Activated T-cell treated with anti-CD3 and anti-CD28 coated beads for 24 hours (primary cell): ENCODE data around the gene CHST3.
A peak's percentile ranks its signal among the peaks of the same experiment; 100 is the strongest.
"Not testable (repeated sequence)": the region's sequence is repeated elsewhere in the genome, so short reads cannot be mapped to it uniquely, and the experiment has no call there.

Experiments
- DNase-seq: peaks from one replicate; pipeline ENCODE4 v3.0.0-alpha.2; 2020; ENCODE audit warnings: low read depth

CHST3 gene

GRCh38 chr10:71972746-71973695 is 8.8 kb downstream of the CHST3 start:
- DNase-seq = no peak

DNA sequence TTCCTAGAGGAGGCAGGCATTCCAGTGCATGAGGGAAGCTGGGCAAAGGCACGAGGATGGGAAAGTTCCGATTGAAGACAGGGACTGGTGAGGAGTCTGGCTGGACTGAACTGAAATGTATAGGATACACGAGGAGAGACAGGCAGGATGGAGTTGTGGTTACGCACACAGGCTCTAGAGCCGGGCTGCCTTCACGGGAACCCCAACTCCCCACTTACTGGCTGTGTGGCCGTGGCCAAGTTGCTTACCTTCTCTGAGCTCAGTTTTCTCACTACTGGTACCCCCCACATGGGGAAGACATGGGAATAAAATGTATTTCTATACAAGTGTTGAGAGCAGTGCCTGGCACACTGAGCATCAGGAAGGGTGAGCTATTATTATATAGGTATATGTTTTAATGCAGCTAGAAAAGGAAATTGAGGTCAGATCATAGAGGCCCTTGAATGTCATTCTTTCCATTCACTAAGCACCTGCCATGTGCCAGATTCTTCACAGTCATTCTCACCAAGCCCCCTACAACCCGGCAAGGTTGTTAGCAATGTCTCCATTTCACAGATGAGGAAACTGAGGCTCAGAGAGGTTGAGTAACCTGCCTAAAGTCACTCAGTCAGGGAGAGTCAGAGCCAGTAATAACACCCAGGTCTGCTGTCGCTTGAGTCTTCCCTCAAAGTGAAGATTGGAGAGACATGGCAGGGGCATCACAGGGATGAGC is 9.7 kb downstream of the CHST3 start:
- DNase-seq = no peak

GRCh38 chr10:71974489-71975021 is 10.4 kb downstream of the CHST3 start:
- DNase-seq = peak; percentile 35

- DNase-seq = no peak
Measured at GRCh38 chr10:71975087-71975870, 11.1 kb downstream of the CHST3 start.

- DNase-seq = no peak
Measured at GRCh38 chr10:71975871-71976725, 11.9 kb downstream of the CHST3 start.

DNA sequence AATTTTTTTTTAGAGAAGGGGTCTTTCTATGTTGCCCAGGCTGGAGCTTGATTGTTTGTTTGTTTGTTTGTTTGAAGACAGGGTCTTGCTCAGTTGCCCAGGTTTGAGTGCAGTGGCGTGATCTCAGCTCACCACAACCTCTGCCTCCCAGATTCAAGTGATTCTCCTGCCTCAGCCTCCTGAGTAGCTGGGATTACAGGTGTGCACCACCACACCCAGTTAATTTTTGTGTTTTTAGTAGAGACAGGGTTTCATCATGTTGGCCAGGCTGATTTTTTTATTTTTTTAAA is 13.4 kb downstream of the CHST3 start:
- DNase-seq = not testable (repeated sequence)

GRCh38 chr10:71978476-71978875 is 14.3 kb downstream of the CHST3 start:
- DNase-seq = no peak

DNA sequence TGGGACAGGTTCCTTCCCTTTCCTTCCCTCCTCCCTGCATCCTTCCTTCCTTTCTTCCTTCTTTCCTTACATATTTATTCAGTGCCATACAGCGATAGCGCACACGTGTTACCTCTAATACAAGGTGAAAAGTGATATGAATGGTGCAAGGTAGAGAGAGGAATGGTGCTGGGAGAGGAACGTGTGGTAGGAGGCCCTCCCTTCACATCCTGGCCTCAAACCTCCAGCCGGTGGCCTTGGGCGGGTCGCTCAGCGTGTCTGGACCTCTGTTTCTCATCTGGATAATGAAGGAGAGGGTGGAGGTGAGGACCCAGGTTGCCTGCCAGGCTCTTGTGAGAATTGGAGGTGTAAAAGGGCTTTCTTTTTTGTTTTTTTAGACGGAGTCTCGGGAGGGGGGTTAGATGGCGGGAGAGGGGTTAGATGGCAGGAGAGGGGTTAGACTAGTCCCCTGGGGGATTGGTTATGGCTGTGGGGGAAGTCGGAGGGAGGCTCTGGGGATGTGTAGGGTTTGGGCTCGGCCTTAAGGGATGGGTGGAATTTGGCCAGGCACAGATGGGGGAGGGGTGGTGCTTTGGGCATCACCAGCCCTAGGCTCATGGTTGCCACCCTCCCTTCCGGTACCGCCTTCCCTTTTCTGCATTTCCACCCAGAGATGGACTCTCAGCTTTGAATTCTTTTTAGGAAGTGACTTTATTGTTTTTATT is 14.9 kb downstream of the CHST3 start:
- DNase-seq = no peak

- no peak for DNase-seq
Measured at GRCh38 chr10:71979692-71980062, 15.5 kb downstream of the CHST3 start.

GRCh38 chr10:71980181-71981014 is 16.2 kb downstream of the CHST3 start:
- no peak for DNase-seq

GRCh38 chr10:71981015-71981875 is 17.1 kb downstream of the CHST3 start:
- no peak for DNase-seq

DNA sequence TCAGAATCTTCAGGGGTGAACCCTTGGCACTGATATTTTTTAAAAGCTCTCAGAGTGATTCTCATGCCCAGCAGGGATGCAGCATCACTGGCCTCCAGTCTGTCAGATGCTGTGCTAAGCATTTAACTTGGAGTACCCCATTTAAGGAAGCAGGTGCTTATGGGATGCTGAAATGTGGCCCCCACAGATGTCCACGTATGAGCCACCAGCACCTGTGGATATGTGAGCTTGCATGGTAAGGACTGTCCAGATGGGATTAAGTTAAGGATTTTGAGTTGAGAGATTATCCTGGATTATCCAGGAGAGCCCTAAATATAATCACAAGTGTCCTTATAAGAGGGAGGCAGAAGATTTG is 17.7 kb downstream of the CHST3 start:
- no peak for DNase-seq

GRCh38 chr10:71982269-71983178 is 18.3 kb downstream of the CHST3 start:
- no peak for DNase-seq

GRCh38 chr10:71984126-71984808 is 20.1 kb downstream of the CHST3 start:
- DNase-seq = no peak

DNA sequence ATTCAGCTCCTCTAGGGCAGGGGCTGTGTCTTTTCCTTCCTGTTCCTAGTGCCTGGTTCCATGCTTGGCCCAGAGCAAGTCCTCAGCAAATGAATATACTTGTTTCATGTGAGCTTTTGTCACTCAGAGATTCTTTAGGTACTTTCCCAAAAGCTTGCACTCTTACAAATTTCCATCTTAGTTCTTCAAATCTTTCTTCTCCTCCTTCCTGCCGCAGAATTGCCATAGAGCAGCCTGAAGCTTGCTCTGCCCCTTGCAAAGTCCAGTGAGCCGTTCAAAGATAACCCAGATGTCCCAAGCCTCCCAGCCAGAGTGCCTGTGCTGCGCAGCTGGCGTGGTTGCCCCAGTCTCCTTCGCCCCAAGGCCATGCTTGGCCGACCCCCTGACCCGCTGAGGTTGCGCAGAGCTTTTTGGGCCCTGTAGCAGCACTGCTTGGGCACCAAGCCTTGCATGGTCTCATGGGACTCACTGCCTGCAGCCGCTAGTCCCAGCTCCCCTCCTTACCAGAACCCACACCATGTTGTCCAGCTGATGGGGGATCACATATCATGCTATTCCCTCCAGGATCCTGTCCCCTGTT is 20.7 kb downstream of the CHST3 start:
- no peak for DNase-seq

DNA sequence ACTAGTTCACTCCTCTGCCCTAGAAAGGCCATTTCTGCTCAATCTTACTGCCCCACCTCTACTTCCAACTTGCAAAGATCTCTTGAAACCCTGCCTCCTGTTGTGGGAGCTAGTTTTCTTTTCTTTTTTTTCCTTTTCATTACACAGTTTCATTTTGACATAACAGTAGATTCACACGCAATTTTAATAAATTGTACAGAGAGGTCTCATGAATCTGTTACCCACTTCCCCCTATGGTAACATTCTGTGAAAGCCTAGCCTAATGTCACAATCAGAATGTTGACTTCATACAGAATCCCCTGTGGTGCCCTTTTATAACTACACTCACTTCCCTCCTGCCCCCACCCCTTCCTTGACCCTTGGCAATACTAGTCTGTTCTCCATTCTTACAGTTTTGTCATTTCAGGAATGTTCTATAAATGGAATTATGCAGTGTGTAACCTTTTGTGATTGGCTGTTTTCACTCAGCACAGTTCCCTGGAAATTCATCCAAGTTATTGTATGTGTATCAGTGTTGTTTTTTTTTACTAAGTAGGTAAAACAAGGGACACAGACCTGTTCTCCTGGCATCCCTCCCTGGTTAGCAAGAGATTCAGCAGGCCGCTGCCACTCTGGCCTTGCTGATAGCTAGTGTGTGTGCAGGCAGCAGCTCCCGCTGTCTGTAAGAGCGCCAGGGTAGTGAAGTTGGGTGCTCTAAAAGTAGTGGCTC is 21.5 kb downstream of the CHST3 start:
- no peak for DNase-seq
